Rectal smooth muscle tissue (tissue), 1 donor: Measurements from ENCODE around the gene SCTR.

Experiments used
- H3K27ac ChIP-seq: one replicate; pipeline ENCODE4 v1.7.0; 2013; ENCODE audit warnings: low read depth, low read length, inconsistent platforms
- H3K27me3 ChIP-seq: one replicate; pipeline ENCODE4 v1.7.0; 2013; ENCODE audit warnings: low read length; ENCODE audit not compliant: control insufficient read depth, insufficient read depth
- H3K36me3 ChIP-seq: one replicate; pipeline ENCODE4 v1.7.0; 2013; ENCODE audit warnings: low read length; ENCODE audit not compliant: control insufficient read depth, insufficient read depth
- H3K4me1 ChIP-seq: one replicate; pipeline ENCODE4 v1.7.0; 2013; ENCODE audit warnings: low read length; ENCODE audit not compliant: control insufficient read depth, insufficient read depth
- H3K4me3 ChIP-seq: one replicate; pipeline ENCODE4 v1.7.0; 2013; ENCODE audit warnings: low read length
- H3K9ac ChIP-seq: one replicate; pipeline ENCODE4 v1.7.0; 2013; ENCODE audit warnings: low read length

Gene SCTR

DNA sequence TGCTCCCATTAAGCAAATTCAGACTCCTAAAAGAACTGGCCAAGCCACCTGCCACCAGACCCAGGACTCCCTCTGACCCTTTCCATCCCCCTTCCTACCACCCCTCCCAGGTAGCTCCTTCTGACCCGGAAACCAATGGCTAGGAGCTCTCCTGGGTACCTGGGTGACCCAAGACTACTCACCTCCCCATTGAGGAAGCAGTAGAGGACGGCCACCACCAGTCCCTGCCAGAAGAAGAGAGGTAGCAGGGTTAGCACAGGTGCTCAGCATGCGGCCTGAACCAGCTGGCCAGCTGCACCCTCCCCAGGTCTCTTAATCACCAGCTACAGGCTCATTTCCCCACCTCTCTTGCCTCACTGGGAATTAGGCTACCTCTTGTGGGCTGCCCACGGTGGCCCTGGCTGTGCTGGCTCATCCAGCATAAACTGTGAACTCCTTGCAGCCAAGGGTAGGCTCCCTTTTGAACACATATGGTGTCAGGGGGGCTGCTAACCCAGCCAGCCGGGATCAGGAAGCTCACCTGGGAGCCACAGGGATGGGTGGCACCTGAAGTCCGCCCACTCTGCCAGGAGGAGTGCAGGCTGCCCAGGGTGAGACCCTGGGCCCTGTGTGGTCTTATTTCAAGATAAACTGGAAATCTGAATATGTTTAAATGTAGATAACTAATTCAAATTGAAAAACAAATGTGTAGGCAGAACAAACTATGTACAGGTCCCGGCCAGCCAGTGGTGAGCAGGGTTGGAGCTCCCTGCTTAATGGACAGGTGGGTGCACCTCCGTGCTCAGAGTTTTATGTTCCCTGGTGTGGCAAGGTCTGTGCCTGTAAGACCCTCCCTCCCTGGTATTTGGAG lies 82.7 kb downstream of the SCTR start:
- H3K9ac ChIP-seq, result no peak overlapping the region
- no peak overlapping the region for H3K27ac ChIP-seq
- no peaks in the 10 kb centered on the region for H3K36me3 ChIP-seq
- H3K4me1 ChIP-seq, result no peaks in the 10 kb centered on the region
- no peak overlapping the region for H3K4me3 ChIP-seq
- H3K27me3 ChIP-seq, result no peaks in the 10 kb centered on the region

- H3K4me3 ChIP-seq, result no peak overlapping the region
- no peaks in the 10 kb centered on the region for H3K27me3 ChIP-seq
- no peak overlapping the region for H3K27ac ChIP-seq
- H3K4me1 ChIP-seq, result no peaks in the 10 kb centered on the region
- no peak overlapping the region for H3K9ac ChIP-seq
- H3K36me3 ChIP-seq, result no peaks in the 10 kb centered on the region
Measured at GRCh38 chr2:119440873-119441272, 83.4 kb downstream of the SCTR start.

GRCh38 chr2:119440501-119440870 lies 83.8 kb downstream of the SCTR start:
- no peaks in the 10 kb centered on the region for H3K4me1 ChIP-seq
- no peak overlapping the region for H3K4me3 ChIP-seq
- no peaks in the 10 kb centered on the region for H3K36me3 ChIP-seq
- H3K27ac ChIP-seq, result no peak overlapping the region
- H3K27me3 ChIP-seq, result no peaks in the 10 kb centered on the region
- no peak overlapping the region for H3K9ac ChIP-seq

- no peak overlapping the region for H3K9ac ChIP-seq
- no peaks in the 10 kb centered on the region for H3K27me3 ChIP-seq
- no peaks in the 10 kb centered on the region for H3K4me1 ChIP-seq
- no peaks in the 10 kb centered on the region for H3K36me3 ChIP-seq
- no peak overlapping the region for H3K4me3 ChIP-seq
- H3K27ac ChIP-seq, result no peak overlapping the region
Measured at GRCh38 chr2:119439574-119440500, 84.4 kb downstream of the SCTR start.

DNA sequence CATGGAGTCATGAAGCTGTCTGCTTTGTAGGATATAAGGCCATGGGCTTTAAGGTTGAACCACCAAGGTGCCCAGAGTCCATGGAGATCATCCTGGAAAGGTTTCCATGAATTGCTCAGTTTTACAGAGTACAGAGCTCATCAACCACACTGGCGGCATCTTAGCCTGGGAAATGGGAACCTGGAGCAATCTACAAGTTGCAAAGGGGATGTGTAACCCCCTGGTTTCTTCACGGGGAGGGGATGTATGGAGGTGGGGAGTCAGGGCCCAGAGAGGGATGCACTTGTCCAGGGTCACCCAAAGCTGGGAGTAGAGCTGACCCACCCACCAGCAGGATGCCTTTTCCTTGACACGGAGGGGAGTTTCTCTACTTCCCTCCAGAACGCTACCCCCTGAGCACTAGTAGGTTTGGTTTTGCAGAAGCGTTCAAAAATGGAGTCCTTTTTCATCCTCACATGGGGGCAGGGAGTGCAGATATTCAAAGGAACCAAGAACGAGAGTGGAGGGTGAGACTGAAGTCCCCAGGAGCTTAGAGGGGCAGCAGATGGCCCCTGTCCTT lies 85.5 kb downstream of the SCTR start:
- Histone ChIP-seq H3K9ac (no peak overlapping the region), H3K4me1 (no peaks in the 10 kb centered on the region), H3K4me3 (no peak overlapping the region), H3K27me3 (no peaks in the 10 kb centered on the region), H3K36me3 (no peaks in the 10 kb centered on the region), H3K27ac (no peak overlapping the region)

DNA sequence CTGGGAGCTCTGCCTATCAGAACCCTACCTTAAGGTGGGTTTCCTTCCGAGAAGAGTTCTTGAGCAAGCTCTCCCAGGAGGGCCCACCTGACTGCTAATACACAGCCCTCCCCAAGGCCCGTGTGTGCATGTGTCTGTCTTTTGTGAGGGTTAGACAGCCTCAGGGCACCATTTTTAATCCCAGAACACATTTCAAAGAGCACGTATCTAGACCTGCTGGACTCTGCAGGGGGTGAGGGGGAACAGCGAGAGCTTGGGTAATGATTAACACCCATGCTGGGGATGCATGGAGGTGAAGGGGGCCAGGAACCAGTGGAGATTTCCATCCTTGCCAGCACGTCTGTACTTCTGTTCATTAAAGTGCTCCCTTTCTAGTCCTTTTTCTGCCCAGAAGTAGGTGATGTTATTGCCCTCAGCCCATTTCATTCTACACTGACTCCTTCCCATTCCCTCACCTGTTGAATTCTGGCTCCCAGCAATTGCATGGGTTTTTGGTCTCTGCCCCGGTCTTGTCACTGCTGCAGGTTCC lies 86.1 kb downstream of the SCTR start:
- no peak overlapping the region for H3K9ac ChIP-seq
- H3K4me3 ChIP-seq, result no peak overlapping the region
- no peaks in the 10 kb centered on the region for H3K27me3 ChIP-seq
- no peaks in the 10 kb centered on the region for H3K4me1 ChIP-seq
- H3K36me3 ChIP-seq, result no peaks in the 10 kb centered on the region
- H3K27ac ChIP-seq, result no peak overlapping the region

GRCh38 chr2:119436993-119437772 lies 87.1 kb downstream of the SCTR start:
- H3K4me3 ChIP-seq, result no peak overlapping the region
- no peaks in the 10 kb centered on the region for H3K36me3 ChIP-seq
- H3K27me3 ChIP-seq, result no peaks in the 10 kb centered on the region
- no peak overlapping the region for H3K27ac ChIP-seq
- peaks cover 4% of the 10 kb centered on the region for H3K4me1 ChIP-seq
- H3K9ac ChIP-seq, result no peak overlapping the region

GRCh38 chr2:119435953-119436297 lies 88.4 kb downstream of the SCTR start:
- Histone ChIP-seq H3K4me1 (peaks cover 5% of the 10 kb centered on the region), H3K36me3 (no peaks in the 10 kb centered on the region), H3K27me3 (no peaks in the 10 kb centered on the region), H3K9ac (no peak overlapping the region), H3K27ac (no peak overlapping the region), H3K4me3 (no peak overlapping the region)

GRCh38 chr2:119435081-119435952 lies 89.0 kb downstream of the SCTR start:
- Histone ChIP-seq H3K36me3 (no peaks in the 10 kb centered on the region), H3K9ac (no peak overlapping the region), H3K27me3 (no peaks in the 10 kb centered on the region), H3K4me3 (no peak overlapping the region), H3K27ac (no peak overlapping the region), H3K4me1 (peaks cover 5% of the 10 kb centered on the region)

- Histone ChIP-seq H3K4me1 (peaks cover 5% of the 10 kb centered on the region), H3K27ac (no peak overlapping the region), H3K36me3 (no peaks in the 10 kb centered on the region), H3K27me3 (no peaks in the 10 kb centered on the region), H3K9ac (no peak overlapping the region), H3K4me3 (no peak overlapping the region)
Measured at GRCh38 chr2:119434664-119435063, 89.6 kb downstream of the SCTR start.

- Histone ChIP-seq H3K4me3 (no peak overlapping the region), H3K27ac (no peak overlapping the region), H3K27me3 (no peaks in the 10 kb centered on the region), H3K4me1 (peaks cover 5% of the 10 kb centered on the region), H3K9ac (no peak overlapping the region), H3K36me3 (no peaks in the 10 kb centered on the region)
Measured at GRCh38 chr2:119433636-119434327, 90.5 kb downstream of the SCTR start.
